HG02943 (cell line): ENCODE results near the gene RBMS2.
"Not testable (repeated sequence)": the region's sequence is repeated elsewhere in the genome, so short reads cannot be mapped to it uniquely, and the experiment has no call there.

Experiments used
- ATAC-seq: cut with Tn5 transposase; IDR thresholded peaks from one replicate; pipeline ENCODE4 v1.9.1; 2021; ENCODE audit warnings: mild to moderate bottlenecking, low read depth, moderate library complexity; ENCODE audit not compliant: unreplicated experiment

Gene RBMS2

GRCh38 chr12:56510786-56511185 lies 10.8 kb upstream of the RBMS2 start:
- ATAC-seq: no peak

GRCh38 chr12:56514014-56514318 lies 7.7 kb upstream of the RBMS2 start:
- not testable (repeated sequence) for ATAC-seq

GRCh38 chr12:56517854-56518253 lies 3.8 kb upstream of the RBMS2 start:
- ATAC-seq: no peak

- ATAC-seq: no peak
Observed at GRCh38 chr12:56518570-56518969, 3.0 kb upstream of the RBMS2 start.

GRCh38 chr12:56520048-56520447 lies 1.6 kb upstream of the RBMS2 start:
- no peak for ATAC-seq

GRCh38 chr12:56520506-56520905 lies 1.1 kb upstream of the RBMS2 start:
- ATAC-seq: no peak

- no peak for ATAC-seq
Observed at GRCh38 chr12:56521209-56521589, 421 bp upstream of the RBMS2 start.

GRCh38 chr12:56522411-56523193 lies 982 bp downstream of the RBMS2 start:
- ATAC-seq: no peak

- ATAC-seq: no peak
Observed at GRCh38 chr12:56528846-56529245, 7.2 kb downstream of the RBMS2 start.

- no peak for ATAC-seq
Observed at GRCh38 chr12:56529656-56530055, 8.0 kb downstream of the RBMS2 start.

GRCh38 chr12:56530390-56531055 lies 8.9 kb downstream of the RBMS2 start:
- no peak for ATAC-seq

GRCh38 chr12:56537546-56537945 lies 15.9 kb downstream of the RBMS2 start:
- no peak for ATAC-seq

- ATAC-seq: no peak
Observed at GRCh38 chr12:56541631-56542030, 20.0 kb downstream of the RBMS2 start.

GRCh38 chr12:56542164-56542563 lies 20.5 kb downstream of the RBMS2 start:
- ATAC-seq: no peak

- ATAC-seq: no peak
Observed at GRCh38 chr12:56545023-56545604, 23.5 kb downstream of the RBMS2 start.

GRCh38 chr12:56546680-56547079 lies 25.1 kb downstream of the RBMS2 start:
- ATAC-seq: no peak

GRCh38 chr12:56551070-56551469 lies 29.4 kb downstream of the RBMS2 start:
- no peak for ATAC-seq

- no peak for ATAC-seq
Observed at GRCh38 chr12:56565510-56566101, 44.0 kb downstream of the RBMS2 start.

- ATAC-seq: no peak
Observed at GRCh38 chr12:56568146-56568545, 46.5 kb downstream of the RBMS2 start.

- no peak for ATAC-seq
Observed at GRCh38 chr12:56571121-56571520, 49.5 kb downstream of the RBMS2 start.

- ATAC-seq: no peak
Observed at GRCh38 chr12:56572288-56572687, 50.7 kb downstream of the RBMS2 start.

GRCh38 chr12:56574210-56574609 lies 52.6 kb downstream of the RBMS2 start:
- ATAC-seq: no peak
